Natural killer cell (primary cell): Measurements from ENCODE around the gene SMIM28. TPM values are rescaled to one million over a fixed set of nuclear protein-coding genes. Genes with fewer than 3 reads are reported as not detected.

ENCODE experiments used
- ATAC-seq, 3 donors: fragments of 150-1000 bp in 2 of 3; fragments of 200-7000 bp in 1 of 3; cut with Tn5 transposase; 1 replicate in 1 of 3; 2 replicates in 2 of 3; pipeline ENCODE4 v1.10.0; 2021; ENCODE audit warnings: mild to moderate bottlenecking in 2 of 3, moderate library complexity in 2 of 3
- DNase-seq, 2 donors: peaks; one replicate each; pipeline versions ENCODE4 v3.0.0 to v3.0.0-alpha.2; 2013 to 2021; ENCODE audit warnings: mixed read lengths in 1 of 2
- H3K27ac ChIP-seq: one replicate; pipeline ENCODE4 v1.5.1; 2013; ENCODE audit warnings: mild to moderate bottlenecking, low read length
- H3K27me3 ChIP-seq: one replicate; pipeline ENCODE4 v1.6.1; 2013; ENCODE audit warnings: low read length; ENCODE audit not compliant: control insufficient read depth, insufficient read depth
- H3K36me3 ChIP-seq: one replicate; pipeline ENCODE4 v1.6.1; 2013; ENCODE audit warnings: low read length; ENCODE audit not compliant: control insufficient read depth, insufficient read depth
- H3K4me1 ChIP-seq: one replicate; pipeline ENCODE4 v1.6.1; 2013; ENCODE audit warnings: low read length; ENCODE audit not compliant: control insufficient read depth, insufficient read depth
- H3K4me3 ChIP-seq: one replicate; pipeline ENCODE4 v1.5.1; 2013; ENCODE audit warnings: low read length
- H3K9me3 ChIP-seq: one replicate; pipeline ENCODE4 v1.6.1; 2013; ENCODE audit warnings: low read length; ENCODE audit not compliant: control insufficient read depth, insufficient read depth
- H3K27ac Mint-ChIP-seq, 2 donors: one replicate each; pipeline ENCODE4 v1.8.0; 2022; ENCODE audit warnings: mild to moderate bottlenecking in 2 of 2, mixed read lengths in 2 of 2, moderate library complexity in 1 of 2
- H3K27me3 Mint-ChIP-seq, 2 donors: one replicate each; pipeline ENCODE4 v1.8.0; 2022; ENCODE audit warnings: low read depth in 2 of 2, mixed read lengths in 2 of 2
- H3K36me3 Mint-ChIP-seq: one replicate; pipeline ENCODE4 v1.8.0; 2022; ENCODE audit warnings: mixed read lengths
- H3K4me1 Mint-ChIP-seq, 2 donors: one replicate each; pipeline ENCODE4 v1.8.0; 2022; ENCODE audit warnings: mixed read lengths in 2 of 2
- H3K4me3 Mint-ChIP-seq: one replicate; pipeline ENCODE4 v1.8.0; 2022; ENCODE audit warnings: mild to moderate bottlenecking, moderate library complexity, mixed read lengths
- H3K9me3 Mint-ChIP-seq, 2 donors: one replicate each; pipeline ENCODE4 v1.8.0; 2022; ENCODE audit warnings: mixed read lengths in 2 of 2
- CTCF ChIP-seq: fragments of 200-600 bp; IDR thresholded peaks from one replicate; pipeline ENCODE4 v1.8.0; 2022; ENCODE audit warnings: antibody characterized with exemption
- WGBS: methylation state at CpG from one replicate; pipeline ENCODE4 v1.1.7; 2013; ENCODE audit warnings: missing lambda C conversion rate; ENCODE audit not compliant: insufficient coverage; 5-methylcytosine and 5-hydroxymethylcytosine counted together
- intact Hi-C: fragments of 100-400 bp; cut with micrococcal nuclease; formaldehyde crosslinking; loops from one replicate; pipeline ENCODE4 v1.14.2; 2022
- total RNA-seq, 4 donors: library from RNA; stranded (reverse); fragments of 120-200 nt in 1 of 4; gene quantifications; one replicate each; pipeline versions ENCODE4 v1.2.3 to v1.2.4, GENCODE V29; 2013 to 2022

SMIM28 gene
- total RNA-seq, 3 donors from 2014 or later (not counting 1 experiment from before 2014, with no cell fraction given), result not detected

GRCh38 chr6:138406443-138406842 is 28.7 kb downstream of the SMIM28 start:
- H3K27ac ChIP-seq, result no peak overlapping the region
- H3K27ac Mint-ChIP-seq, result peak overlapping the region; percentile 70 to 77
- H3K9me3 Mint-ChIP-seq, result no peaks in the 10 kb centered on the region
- no peaks in the 10 kb centered on the region for H3K9me3 ChIP-seq
- H3K4me3 ChIP-seq, result no peak overlapping the region
- WGBS, result 83% methylated on average over 1 of the region's 2 CpGs
- TF ChIP-seq CTCF, result no peak
- peaks cover 18% of the 10 kb centered on the region for H3K4me1 ChIP-seq
- intact Hi-C loops, result no loop called here
- no peak overlapping the region for H3K4me3 Mint-ChIP-seq
- H3K27me3 Mint-ChIP-seq, result peaks cover 0 to 2% of the 10 kb centered on the region in 2 donors
- peaks cover 5 to 20% of the 10 kb centered on the region in 2 donors for H3K4me1 Mint-ChIP-seq
- ATAC-seq, result no peak
- DNase-seq, result peak in 1 of 2 donors; percentile 25
- H3K36me3 ChIP-seq, result peaks cover 44% of the 10 kb centered on the region
- H3K27me3 ChIP-seq, result no peaks in the 10 kb centered on the region
- no peaks in the 10 kb centered on the region for H3K36me3 Mint-ChIP-seq

- intact Hi-C loops, result no loop called here
- Histone ChIP-seq H3K4me3 (no peak overlapping the region), H3K4me1 (no peaks in the 10 kb centered on the region), H3K9me3 (no peaks in the 10 kb centered on the region), H3K27me3 (no peaks in the 10 kb centered on the region), H3K36me3 (peaks cover 69% of the 10 kb centered on the region), H3K27ac (no peak overlapping the region)
- TF ChIP-seq CTCF, result no peak
- no peaks in the 10 kb centered on the region for H3K9me3 Mint-ChIP-seq
- H3K27ac Mint-ChIP-seq, result no peak overlapping the region
- no peak for ATAC-seq
- DNase-seq, result no peak
- no peaks in the 10 kb centered on the region for H3K27me3 Mint-ChIP-seq
- 93% methylated on average over 6 of the region's 8 CpGs for WGBS
- H3K4me1 Mint-ChIP-seq, result peaks cover 0 to 8% of the 10 kb centered on the region in 2 donors
- H3K4me3 Mint-ChIP-seq, result no peak overlapping the region
- H3K36me3 Mint-ChIP-seq, result no peaks in the 10 kb centered on the region
These were observed 32.5 kb downstream of the SMIM28 start for GRCh38 chr6:138410048-138410735.

GRCh38 chr6:138410972-138411880 is 33.5 kb downstream of the SMIM28 start:
- ATAC-seq (no peak), DNase-seq (no peak)
- no peak overlapping the region for H3K27ac ChIP-seq
- intact Hi-C loops, result no loop called here
- peaks cover 0 to 5% of the 10 kb centered on the region in 2 donors for H3K4me1 Mint-ChIP-seq
- no peaks in the 10 kb centered on the region for H3K36me3 Mint-ChIP-seq
- no peaks in the 10 kb centered on the region for H3K4me1 ChIP-seq
- H3K27me3 ChIP-seq, result no peaks in the 10 kb centered on the region
- H3K4me3 Mint-ChIP-seq, result no peak overlapping the region
- no peak for TF ChIP-seq CTCF
- H3K27ac Mint-ChIP-seq, result no peak overlapping the region
- no peaks in the 10 kb centered on the region for H3K9me3 Mint-ChIP-seq
- H3K9me3 ChIP-seq, result no peaks in the 10 kb centered on the region
- peaks cover 67% of the 10 kb centered on the region for H3K36me3 ChIP-seq
- no peak overlapping the region for H3K4me3 ChIP-seq
- WGBS, result 84% methylated on average over 6 of the region's 6 CpGs
- H3K27me3 Mint-ChIP-seq, result no peaks in the 10 kb centered on the region
